Tibial artery (tissue), 4 donors: Measurements from ENCODE around the gene FCHO2.
A peak's percentile ranks its signal among the peaks of the same experiment; 100 is the strongest.

Experiments
- DNase-seq, 2 donors: peaks; one replicate each; pipeline ENCODE4 v3.0.0-alpha.2; 2019
- H3K27ac ChIP-seq, 2 donors: fragments of 200-600 bp; sonication (generic) in 1 of 2; 1 replicate in 1 of 2; 2 replicates in 1 of 2; pipeline ENCODE4 v1.5.1; 2018 to 2019; ENCODE audit warnings: mild to moderate bottlenecking in 1 of 2
- H3K27me3 ChIP-seq, 2 donors: fragments of 200-600 bp; sonication (generic) in 1 of 2; one replicate each; pipeline versions ENCODE4 v1.5.1 to v1.6.0; 2016 to 2019
- H3K36me3 ChIP-seq, 3 donors: fragments of 200-600 bp; sonication (generic) in 2 of 3; one replicate each; pipeline ENCODE4 v1.5.1; 2016 to 2019; ENCODE audit warnings: mild to moderate bottlenecking in 2 of 3
- H3K4me1 ChIP-seq, 4 donors: fragments of 200-600 bp; sonication (generic) in 2 of 4; 1 replicate in 3 of 4; 2 replicates in 1 of 4; pipeline ENCODE4 v1.5.1; 2016 to 2019
- H3K4me3 ChIP-seq, 2 donors: fragments of 200-600 bp; sonication (generic) in 1 of 2; 1 replicate in 1 of 2; 2 replicates in 1 of 2; pipeline ENCODE4 v1.5.1; 2018 to 2019; ENCODE audit warnings: mild to moderate bottlenecking in 2 of 2
- H3K9me3 ChIP-seq, 3 donors: fragments of 200-600 bp; sonication (generic) in 1 of 3; one replicate each; pipeline ENCODE4 v1.5.1; 2016 to 2019
- intact Hi-C: fragments of 100-400 bp; cut with DNase I; formaldehyde crosslinking; loops from one replicate; pipeline ENCODE4 v1.15.0; 2023; ENCODE audit warnings: low total_unique reads
- TF ChIP-seq, protein P1 (sequence below), 2 experiments: fragments of 200-600 bp in 1 of 2; fragments of 450-650 bp in 1 of 2; IDR thresholded peaks; one replicate each; pipeline ENCODE4 v1.5.1; 2017 to 2019; ENCODE audit warnings: antibody characterized with exemption in 2 of 2, mild to moderate bottlenecking in 1 of 2, moderate library complexity in 1 of 2

Gene FCHO2

DNA sequence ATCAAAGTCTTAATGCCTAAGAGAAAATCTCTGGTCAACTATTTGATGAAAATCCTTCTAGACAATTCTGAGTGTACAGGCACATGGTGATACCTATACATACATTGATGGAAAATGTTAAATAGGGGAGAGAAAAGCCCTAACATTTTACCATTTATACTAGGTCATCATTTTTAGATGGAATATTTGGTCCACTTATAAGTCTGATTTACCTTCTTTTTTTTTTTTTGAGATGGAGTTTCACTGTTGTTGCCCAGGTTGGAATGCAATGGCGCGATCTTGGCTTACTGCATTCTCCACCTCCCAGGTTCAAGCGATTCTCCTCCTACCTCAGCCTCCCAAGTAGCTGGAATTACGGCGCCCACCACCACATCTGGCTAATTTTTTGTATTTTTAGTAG, 81.7 kb downstream of the FCHO2 start:
- no peak for DNase-seq
- H3K9me3 ChIP-seq, result no peaks in the 10 kb centered on the region
- TF ChIP-seq, protein P1, sequence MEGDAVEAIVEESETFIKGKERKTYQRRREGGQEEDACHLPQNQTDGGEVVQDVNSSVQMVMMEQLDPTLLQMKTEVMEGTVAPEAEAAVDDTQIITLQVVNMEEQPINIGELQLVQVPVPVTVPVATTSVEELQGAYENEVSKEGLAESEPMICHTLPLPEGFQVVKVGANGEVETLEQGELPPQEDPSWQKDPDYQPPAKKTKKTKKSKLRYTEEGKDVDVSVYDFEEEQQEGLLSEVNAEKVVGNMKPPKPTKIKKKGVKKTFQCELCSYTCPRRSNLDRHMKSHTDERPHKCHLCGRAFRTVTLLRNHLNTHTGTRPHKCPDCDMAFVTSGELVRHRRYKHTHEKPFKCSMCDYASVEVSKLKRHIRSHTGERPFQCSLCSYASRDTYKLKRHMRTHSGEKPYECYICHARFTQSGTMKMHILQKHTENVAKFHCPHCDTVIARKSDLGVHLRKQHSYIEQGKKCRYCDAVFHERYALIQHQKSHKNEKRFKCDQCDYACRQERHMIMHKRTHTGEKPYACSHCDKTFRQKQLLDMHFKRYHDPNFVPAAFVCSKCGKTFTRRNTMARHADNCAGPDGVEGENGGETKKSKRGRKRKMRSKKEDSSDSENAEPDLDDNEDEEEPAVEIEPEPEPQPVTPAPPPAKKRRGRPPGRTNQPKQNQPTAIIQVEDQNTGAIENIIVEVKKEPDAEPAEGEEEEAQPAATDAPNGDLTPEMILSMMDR (IDR thresholded peaks at IDR 0.05), result no peak
- H3K4me3 ChIP-seq, result no peak overlapping the region
- no peaks in the 10 kb centered on the region for H3K27me3 ChIP-seq
- H3K27ac ChIP-seq, result no peak overlapping the region
- intact Hi-C loops, result no loop called here
- H3K4me1 ChIP-seq, result no peaks in the 10 kb centered on the region
- H3K36me3 ChIP-seq, result peaks cover 0 to 30% (median 22%) of the 10 kb centered on the region in 3 donors

DNA sequence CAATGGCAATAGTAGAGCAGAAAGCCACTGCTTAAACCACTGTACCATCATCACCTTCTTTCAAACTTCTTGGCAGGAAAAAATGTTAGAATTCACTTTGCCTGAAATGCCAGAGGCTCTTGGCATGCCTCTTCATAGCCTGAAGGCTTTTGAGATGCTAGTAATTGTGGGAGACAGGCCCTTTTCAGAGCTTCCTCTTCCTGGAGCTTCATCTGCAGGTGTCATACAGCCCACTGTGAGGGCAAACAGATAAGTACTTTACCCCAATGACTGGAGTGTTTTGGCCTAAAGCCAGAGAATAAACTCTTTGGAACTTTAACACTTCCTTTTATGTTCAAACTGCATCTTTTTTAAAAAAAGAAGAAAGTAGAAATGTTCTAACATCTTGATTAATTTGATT, 83.2 kb downstream of the FCHO2 start:
- no peaks in the 10 kb centered on the region for H3K27me3 ChIP-seq
- no peaks in the 10 kb centered on the region for H3K9me3 ChIP-seq
- peaks cover 0 to 3% (median 0%) of the 10 kb centered on the region in 4 donors for H3K4me1 ChIP-seq
- TF ChIP-seq, protein P1 (IDR thresholded peaks at IDR 0.05), result no peak
- no peak for DNase-seq
- peaks cover 0 to 30% (median 22%) of the 10 kb centered on the region in 3 donors for H3K36me3 ChIP-seq
- intact Hi-C loops, result no loop called here
- no peak overlapping the region for H3K27ac ChIP-seq
- no peak overlapping the region for H3K4me3 ChIP-seq

DNA sequence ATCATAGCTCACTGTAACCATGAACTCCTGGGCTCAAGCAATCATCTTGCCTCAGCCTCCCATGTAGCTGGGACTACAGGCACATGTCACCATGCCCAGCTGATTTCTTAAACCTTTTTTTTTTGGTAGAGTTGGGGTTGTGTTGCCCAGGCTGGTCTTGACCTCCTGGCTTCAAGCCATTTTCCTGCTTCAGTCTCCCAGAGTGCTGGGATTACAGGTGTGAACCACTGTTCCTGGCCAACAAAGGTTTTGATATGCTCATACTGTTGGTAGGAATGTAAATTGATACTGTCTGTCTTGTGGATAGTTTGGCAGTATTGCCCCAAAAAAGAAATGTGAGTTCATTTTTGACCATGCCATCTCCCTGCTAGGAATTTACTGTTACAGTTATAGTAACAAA, 87.2 kb downstream of the FCHO2 start:
- Histone ChIP-seq H3K27ac (no peak overlapping the region), H3K36me3 (peaks cover 0 to 12% (median 4%) of the 10 kb centered on the region in 3 donors), H3K9me3 (no peaks in the 10 kb centered on the region), H3K4me3 (no peak overlapping the region), H3K4me1 (peaks cover 0 to 12% (median 4%) of the 10 kb centered on the region in 4 donors), H3K27me3 (no peaks in the 10 kb centered on the region)
- no peak for DNase-seq
- intact Hi-C loops, result no loop called here
- TF ChIP-seq, protein P1 (IDR thresholded peaks at IDR 0.05), result no peak

DNA sequence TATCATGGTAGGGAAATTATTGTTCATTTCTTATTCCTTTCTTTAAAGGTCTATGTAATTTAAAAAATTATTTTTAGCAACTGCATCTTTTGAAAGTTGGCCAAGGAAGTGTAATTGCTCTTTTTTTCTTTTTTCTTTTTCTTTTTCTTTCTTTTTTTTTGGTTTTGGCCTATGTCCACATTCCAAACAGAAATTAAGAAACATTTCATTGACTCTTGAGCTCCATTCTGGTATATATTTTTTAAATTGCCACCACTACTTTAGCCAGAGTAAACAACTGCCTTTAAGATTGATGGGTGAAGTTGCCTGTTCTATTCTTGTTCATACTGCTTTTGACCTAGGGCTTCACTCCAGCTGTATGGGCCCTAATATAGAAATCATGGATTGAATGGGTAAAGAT, 88.7 kb downstream of the FCHO2 start:
- TF ChIP-seq, protein P1 (IDR thresholded peaks at IDR 0.05), result no peak
- Histone ChIP-seq H3K36me3 (peaks cover 0 to 7% (median 0%) of the 10 kb centered on the region in 3 donors), H3K9me3 (no peaks in the 10 kb centered on the region), H3K4me3 (no peak overlapping the region), H3K27ac (peak overlapping the region in 1 of 2 donors; percentile 13), H3K4me1 (peaks cover 0 to 12% (median 4%) of the 10 kb centered on the region in 4 donors), H3K27me3 (no peaks in the 10 kb centered on the region)
- no peak for DNase-seq
- intact Hi-C loops, result no loop called here

DNA sequence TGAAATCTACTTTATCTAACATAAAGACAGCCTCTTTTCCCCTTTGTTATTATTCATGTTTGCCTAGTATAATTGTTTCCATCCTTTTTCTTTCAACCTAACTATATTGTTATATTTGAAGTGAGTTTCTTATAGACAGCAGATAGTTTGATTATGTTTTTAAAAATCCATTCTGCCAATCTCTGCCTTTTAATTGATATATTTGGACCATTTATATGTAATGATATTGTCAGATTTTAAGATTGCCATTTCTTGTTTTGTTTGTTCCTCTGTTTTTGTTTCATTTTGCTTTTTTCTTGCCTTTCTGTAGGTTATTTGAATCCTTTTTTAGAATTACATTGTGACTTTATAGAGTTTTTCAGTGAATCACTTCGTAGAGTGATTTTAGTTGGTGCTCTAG, 89.8 kb downstream of the FCHO2 start:
- Histone ChIP-seq H3K4me3 (no peak overlapping the region), H3K27me3 (no peaks in the 10 kb centered on the region), H3K4me1 (peaks cover 0 to 12% (median 4%) of the 10 kb centered on the region in 4 donors), H3K36me3 (peaks cover 0 to 12% (median 0%) of the 10 kb centered on the region in 3 donors), H3K27ac (no peak overlapping the region), H3K9me3 (no peaks in the 10 kb centered on the region)
- TF ChIP-seq, protein P1 (IDR thresholded peaks at IDR 0.05), result no peak
- no peak for DNase-seq
- intact Hi-C loops, result no loop called here

DNA sequence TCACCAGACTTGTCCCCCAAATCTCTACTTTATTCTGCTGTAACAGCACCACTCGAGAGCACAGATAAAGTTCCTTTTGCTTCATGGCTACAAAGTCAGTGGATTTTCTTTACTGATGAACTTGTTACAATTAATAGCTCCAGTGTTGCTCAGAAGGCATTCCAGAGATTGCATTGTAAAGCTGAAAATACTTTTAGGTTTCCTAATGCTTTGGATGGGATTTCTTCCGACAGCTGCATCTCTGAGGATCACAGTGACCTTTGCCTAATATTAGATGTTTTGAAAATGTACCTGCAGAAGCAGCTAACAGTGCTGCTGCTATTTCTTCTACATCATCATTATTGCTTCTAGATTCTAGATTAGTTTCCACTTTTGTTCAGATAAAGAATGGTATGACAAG, 105.8 kb downstream of the FCHO2 start:
- TF ChIP-seq, protein P1 (IDR thresholded peaks at IDR 0.05), result no peak
- no peak for DNase-seq
- H3K36me3 ChIP-seq, result peaks cover 7 to 25% (median 22%) of the 10 kb centered on the region in 3 donors
- H3K27me3 ChIP-seq, result no peaks in the 10 kb centered on the region
- H3K4me3 ChIP-seq, result no peak overlapping the region
- no peaks in the 10 kb centered on the region for H3K4me1 ChIP-seq
- no peaks in the 10 kb centered on the region for H3K9me3 ChIP-seq
- intact Hi-C loops, result loop anchor here (10.0 kb wide), 1 partner anchor 57 kb away; no protein-coding TSS in a partner anchor
- no peak overlapping the region for H3K27ac ChIP-seq
